OCI-M2 (cell line): ENCODE measurements around the gene TIAL1.
"Not testable (repeated sequence)": the region's sequence is repeated elsewhere in the genome, so short reads cannot be mapped to it uniquely, and the experiment has no call there.

Source experiments
- DNase-seq: peaks from one replicate; lab custom pipeline; 2025; ENCODE audit not compliant: unreplicated experiment; lab: John Stamatoyannopoulos, UW

Gene TIAL1

GRCh38 chr10:119614686-119615085 lies 17.9 kb upstream of the TIAL1 start:
- no peak for DNase-seq

GRCh38 chr10:119613741-119614140 lies 17.0 kb upstream of the TIAL1 start:
- DNase-seq, result no peak

DNA sequence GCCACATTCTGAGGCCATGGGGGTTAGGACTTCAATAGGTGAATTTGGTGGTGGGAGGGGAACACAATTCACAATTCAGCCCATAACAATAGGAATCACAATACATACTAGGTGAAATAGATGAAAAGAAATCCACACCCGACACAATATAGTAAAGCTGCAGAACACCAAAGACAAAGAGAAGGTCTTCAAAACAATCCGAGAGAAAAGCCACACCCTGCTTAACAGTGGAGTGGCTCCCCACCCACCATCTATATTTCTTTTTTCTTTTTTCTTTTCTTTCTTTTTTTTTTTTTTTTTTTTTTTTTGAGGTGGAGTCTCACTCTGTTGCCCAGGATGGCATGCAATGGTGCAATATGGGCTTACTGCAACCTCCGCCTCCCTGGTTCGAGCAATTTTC lies 14.7 kb upstream of the TIAL1 start:
- DNase-seq, result no peak

GRCh38 chr10:119609516-119609915 lies 12.8 kb upstream of the TIAL1 start:
- no peak for DNase-seq

DNA sequence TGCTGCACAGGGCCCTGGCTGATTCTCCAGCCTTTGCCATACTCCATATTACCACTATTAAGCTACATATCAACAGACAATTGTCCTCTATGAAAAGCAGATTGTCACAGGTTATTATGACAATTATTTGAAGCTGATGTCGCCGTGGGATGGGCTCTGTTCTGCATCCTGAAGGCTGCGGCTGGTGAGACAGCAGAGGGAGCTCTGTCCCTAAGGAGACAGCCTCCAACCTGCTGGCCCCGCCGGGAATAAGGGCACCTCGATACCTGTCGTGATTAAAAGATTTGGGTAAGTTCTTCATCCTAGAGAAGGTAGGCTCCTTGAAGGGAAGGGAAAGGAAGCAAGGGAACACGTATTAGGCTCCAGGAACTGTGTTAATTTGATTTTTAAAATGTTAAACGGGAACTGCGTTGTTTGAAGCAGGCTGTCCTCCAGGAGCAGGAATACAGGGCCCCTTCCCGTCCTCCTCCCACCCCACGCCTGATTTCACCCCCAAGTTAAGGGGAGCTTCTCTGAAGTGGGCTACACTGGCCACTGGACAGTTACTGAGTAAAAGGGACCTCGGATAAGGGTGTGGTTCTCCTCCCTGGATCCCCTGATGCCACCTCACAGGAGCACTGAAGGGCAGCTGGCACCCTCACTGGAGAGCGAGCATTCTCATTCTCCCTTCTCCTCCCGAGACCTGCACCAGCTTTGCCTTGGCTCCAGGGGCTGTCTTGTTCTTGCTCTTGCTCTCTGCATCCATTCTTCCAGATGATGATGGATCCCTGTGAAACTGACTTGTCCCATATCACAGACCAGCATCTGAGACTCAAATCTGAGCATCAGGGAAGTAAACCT lies 11.8 kb upstream of the TIAL1 start:
- DNase-seq, result no peak

- no peak for DNase-seq
These were observed 7.7 kb upstream of the TIAL1 start for GRCh38 chr10:119604468-119604867.

- no peak for DNase-seq
These were observed 5.7 kb upstream of the TIAL1 start for GRCh38 chr10:119602241-119603095.

GRCh38 chr10:119598397-119598796 lies 1.6 kb upstream of the TIAL1 start:
- DNase-seq, result no peak

DNA sequence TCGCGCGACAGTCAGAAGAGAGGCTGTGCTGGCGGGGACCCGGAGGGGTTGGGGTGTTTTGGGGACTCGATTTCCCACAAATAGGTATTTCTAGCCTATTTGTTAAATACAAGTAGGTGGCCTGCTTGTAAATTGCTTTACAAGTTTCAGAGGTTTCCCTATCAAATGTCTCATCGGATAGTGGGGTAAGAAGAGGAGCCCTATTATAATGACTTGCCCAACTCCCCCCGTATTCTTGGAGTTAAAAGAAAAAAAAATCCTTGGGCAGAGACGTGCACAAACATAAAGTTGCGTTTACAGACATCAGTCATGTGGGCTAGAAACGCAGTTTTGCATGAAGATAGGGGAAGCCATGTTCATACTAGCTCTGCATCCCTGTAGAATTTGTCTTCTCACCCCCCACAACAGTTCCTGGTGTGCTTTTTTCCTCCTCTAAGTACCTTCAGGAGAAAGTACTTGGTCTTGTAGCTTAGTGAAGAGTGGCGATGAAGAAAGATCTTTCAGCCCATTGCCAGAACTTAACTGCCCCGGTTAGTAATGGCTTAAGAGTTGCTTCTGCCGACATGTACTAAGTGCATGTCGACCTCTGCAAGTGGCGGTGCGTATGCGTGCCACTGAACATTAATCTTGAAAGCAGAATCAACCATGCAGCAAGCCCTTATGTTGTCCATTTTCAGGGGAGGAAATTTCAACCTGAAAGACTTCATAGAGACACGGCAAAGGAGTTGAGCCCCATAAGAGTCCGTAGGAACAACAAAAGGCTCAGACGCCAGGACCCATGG lies 832 bp upstream of the TIAL1 start:
- DNase-seq, result no peak

- no peak for DNase-seq
These were observed 868 bp downstream of the TIAL1 start for GRCh38 chr10:119595676-119596515.

- no peak for DNase-seq
These were observed 1.6 kb downstream of the TIAL1 start for GRCh38 chr10:119595134-119595675.

DNA sequence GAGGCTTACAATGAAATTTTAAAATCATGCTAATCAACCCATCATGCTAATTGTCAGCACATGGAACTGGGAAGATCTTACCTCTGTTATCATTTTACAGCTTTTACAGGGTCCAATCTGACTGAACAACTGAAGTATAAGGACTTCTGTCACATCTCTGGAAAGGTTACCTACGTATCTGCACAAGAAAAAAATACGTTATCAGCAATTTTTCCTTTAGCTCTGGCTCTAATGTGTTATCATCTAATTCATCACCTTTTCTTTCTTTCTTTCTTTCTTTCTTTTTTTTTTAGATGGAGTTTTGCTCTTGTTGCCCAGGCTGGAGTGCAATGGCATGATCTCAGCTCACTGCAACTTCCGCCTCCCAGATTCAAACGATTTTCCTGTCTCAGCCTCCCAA lies 8.7 kb downstream of the TIAL1 start:
- no peak for DNase-seq

DNA sequence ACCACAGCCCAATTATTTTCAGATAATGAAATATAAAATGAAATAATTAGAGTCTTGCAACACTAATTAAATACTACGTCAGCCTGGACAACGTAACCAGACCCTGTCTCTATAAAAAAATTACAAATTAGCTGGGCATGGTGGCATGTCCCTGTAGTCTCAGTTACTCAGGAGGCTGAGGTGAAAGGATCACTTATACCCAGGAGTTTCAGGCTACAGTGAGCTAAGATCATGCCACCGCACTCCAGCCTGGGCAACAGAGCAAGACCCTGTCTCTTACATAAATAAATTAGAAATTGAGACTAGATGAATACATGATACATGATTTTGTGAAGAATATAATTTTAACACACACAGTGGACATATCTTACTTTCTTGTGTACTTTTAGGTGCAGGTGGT lies 18.4 kb downstream of the TIAL1 start:
- no peak for DNase-seq

DNA sequence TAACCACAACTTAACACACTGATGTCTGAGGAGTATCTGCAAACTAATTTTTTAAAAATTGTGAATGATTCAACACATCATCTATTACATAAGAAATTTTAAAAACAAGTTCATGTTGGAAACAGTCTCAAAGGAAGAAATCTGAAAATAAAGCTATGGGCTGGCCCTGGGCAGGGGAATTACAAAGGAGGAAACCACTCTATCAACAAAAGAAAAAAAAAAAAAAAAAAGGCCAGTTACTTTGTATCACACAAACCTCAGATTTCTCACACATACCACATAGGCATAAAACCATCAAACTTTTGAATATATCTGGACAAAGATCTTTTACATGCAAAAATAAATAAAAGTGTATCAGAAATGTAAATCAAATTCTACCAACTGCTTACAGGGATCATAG lies 20.8 kb downstream of the TIAL1 start:
- no peak for DNase-seq

- DNase-seq, result no peak
These were observed 21.3 kb downstream of the TIAL1 start for GRCh38 chr10:119575506-119575905.

DNA sequence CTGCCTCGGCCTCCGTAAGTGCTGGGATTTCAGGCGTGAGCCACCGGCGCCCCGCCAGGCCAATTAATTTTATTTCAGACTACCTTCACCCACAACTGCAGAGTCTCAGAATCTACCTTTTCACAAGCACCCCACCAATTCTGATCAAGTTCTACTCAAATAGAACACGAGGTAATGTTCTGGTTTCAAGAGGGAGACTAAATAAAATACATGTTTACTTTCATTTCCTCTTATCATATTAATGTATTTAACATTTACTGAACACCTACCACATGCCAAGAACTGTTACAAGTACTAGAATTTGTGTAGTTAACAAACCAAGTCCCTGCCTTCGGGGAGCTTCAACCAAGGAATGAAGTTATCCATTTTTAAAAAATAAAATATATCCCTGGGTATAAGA lies 28.8 kb downstream of the TIAL1 start:
- no peak for DNase-seq

DNA sequence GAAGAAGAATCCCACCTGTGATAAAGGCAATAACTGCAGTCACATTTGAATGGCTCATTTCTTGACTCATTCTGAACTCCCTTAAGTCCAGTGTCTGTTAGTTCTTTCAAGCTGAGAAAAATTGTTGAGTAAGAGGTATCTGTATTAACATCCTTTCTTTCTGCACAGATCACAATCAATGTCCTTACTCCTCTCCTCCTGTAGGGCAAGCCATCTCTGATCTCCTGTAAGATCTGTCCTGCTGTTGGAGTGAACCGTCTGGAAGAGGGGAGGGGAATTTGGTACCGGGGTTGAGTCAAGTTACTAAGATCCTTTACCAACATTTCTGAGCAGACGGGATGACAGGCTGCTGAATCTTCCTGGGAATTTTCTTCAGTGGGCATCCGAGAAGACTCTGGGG lies 34.7 kb downstream of the TIAL1 start:
- DNase-seq, result no peak

GRCh38 chr10:119559511-119559910 lies 37.3 kb downstream of the TIAL1 start:
- DNase-seq, result not testable (repeated sequence)

- not testable (repeated sequence) for DNase-seq
These were observed 40.7 kb downstream of the TIAL1 start for GRCh38 chr10:119556081-119556480.

- no peak for DNase-seq
These were observed 41.5 kb downstream of the TIAL1 start for GRCh38 chr10:119555178-119555784.
